Mucosa of descending colon (tissue), 3 donors: ENCODE results near the gene ZSCAN20. TPM values are rescaled to one million over a fixed set of nuclear protein-coding genes. Genes with fewer than 3 reads are reported as not detected.

ENCODE experiments used
- ATAC-seq: fragments of 200-7000 bp; cut with Tn5 transposase; one replicate; pipeline ENCODE4 v1.9.1; 2020; ENCODE audit warnings: mild to moderate bottlenecking, moderate library complexity
- DNase-seq, 3 donors: peaks; one replicate each; pipeline ENCODE4 v3.0.0-alpha.2; 2020
- H3K36me3 ChIP-seq: fragments of 200-600 bp; one replicate; pipeline ENCODE4 v1.8.0; 2021; ENCODE audit warnings: low read depth, mild to moderate bottlenecking
- H3K4me1 ChIP-seq: fragments of 200-600 bp; one replicate; pipeline ENCODE4 v1.8.0; 2021; ENCODE audit warnings: low read depth, mild to moderate bottlenecking
- H3K4me3 ChIP-seq: fragments of 200-600 bp; one replicate; pipeline ENCODE4 v1.8.0; 2021; ENCODE audit warnings: mild to moderate bottlenecking
- H3K9me3 ChIP-seq: fragments of 200-600 bp; one replicate; pipeline ENCODE4 v1.8.0; 2021; ENCODE audit warnings: mild to moderate bottlenecking
- CTCF ChIP-seq: fragments of 200-600 bp; IDR thresholded peaks from one replicate; pipeline ENCODE4 v1.8.0; 2022; ENCODE audit warnings: antibody characterized with exemption, mild to moderate bottlenecking
- intact Hi-C, 2 donors: fragments of 100-400 bp; cut with DNase I in 1 of 2; cut with micrococcal nuclease in 1 of 2; formaldehyde crosslinking; loops; one replicate each; pipeline versions ENCODE4 v1.11.0 to v1.11.1; 2022; cut with DNase I, micrococcal nuclease
- total RNA-seq, 3 donors: library from RNA; stranded (reverse); fragmentation: NEBNext Ultra II Directional in 2 of 3; extraction: Animal tissue kit (Norgen Biotek cat#: 25700) in 2 of 3; gene quantifications; one replicate each; pipeline versions ENCODE4 v1.2.1 to v1.2.4, GENCODE V29; 2021 to 2023
- donor health status: DM: no; HTN: no; CAD: no; lungs with moderate emphysema.
- donor health status: DM: no; HTN: no; CAD: no.
- donor health status: DM: no; HTN: yes; CAD: no.

The ZSCAN20 gene
- total RNA-seq, 3 donors from 2014 or later: 4.3 to 8.8 (median 5.7) TPM

- ATAC-seq (peak; percentile 68), DNase-seq (peak in 2 of 3 donors; percentile 76 to 84)
- Histone ChIP-seq H3K9me3 (no peaks in the 10 kb centered on the region), H3K4me3 (no peak overlapping the region), H3K36me3 (no peaks in the 10 kb centered on the region), H3K4me1 (no peaks in the 10 kb centered on the region)
- intact Hi-C loops: loop anchor here in 1 of 2 donors (5.0 kb wide), 1 partner anchor 173 kb away; no protein-coding TSS in a partner anchor
- peak; percentile 45 for TF ChIP-seq CTCF
Measured at GRCh38 chr1:33470495-33471012, 1.9 kb upstream of the ZSCAN20 start.

- TF ChIP-seq CTCF: no peak
- Histone ChIP-seq H3K36me3 (no peaks in the 10 kb centered on the region), H3K4me1 (no peaks in the 10 kb centered on the region), H3K9me3 (no peaks in the 10 kb centered on the region), H3K4me3 (no peak overlapping the region)
- ATAC-seq (no peak), DNase-seq (no peak)
- intact Hi-C loops: loop anchor here in 1 of 2 donors (5.0 kb wide), 1 partner anchor 174 kb away; no protein-coding TSS in a partner anchor
Measured at GRCh38 chr1:33471416-33471815, 1.0 kb upstream of the ZSCAN20 start.

GRCh38 chr1:33473900-33474299 is 1.5 kb downstream of the ZSCAN20 start:
- Histone ChIP-seq H3K9me3 (no peaks in the 10 kb centered on the region), H3K4me3 (no peak overlapping the region), H3K4me1 (no peaks in the 10 kb centered on the region), H3K36me3 (no peaks in the 10 kb centered on the region)
- ATAC-seq: no peak
- no peak for DNase-seq
- intact Hi-C loops: loop anchor here in 1 of 2 donors (5.0 kb wide), 1 partner anchor 177 kb away; no protein-coding TSS in a partner anchor
- no peak for TF ChIP-seq CTCF

- intact Hi-C loops: no loop called here
- ATAC-seq (no peak), DNase-seq (no peak)
- Histone ChIP-seq H3K4me1 (no peaks in the 10 kb centered on the region), H3K4me3 (no peak overlapping the region), H3K9me3 (no peaks in the 10 kb centered on the region), H3K36me3 (no peaks in the 10 kb centered on the region)
- TF ChIP-seq CTCF: no peak
Measured at GRCh38 chr1:33477451-33477850, 5.0 kb downstream of the ZSCAN20 start.

GRCh38 chr1:33482412-33482811 is 10.0 kb downstream of the ZSCAN20 start:
- ATAC-seq (no peak), DNase-seq (no peak)
- Histone ChIP-seq H3K4me1 (no peaks in the 10 kb centered on the region), H3K4me3 (no peak overlapping the region), H3K36me3 (no peaks in the 10 kb centered on the region), H3K9me3 (no peaks in the 10 kb centered on the region)
- no peak for TF ChIP-seq CTCF
- intact Hi-C loops: no loop called here

- no peak overlapping the region for H3K4me3 ChIP-seq
- intact Hi-C loops: no loop called here
- DNase-seq (no peak), ATAC-seq (no peak)
- no peak for TF ChIP-seq CTCF
- H3K36me3 ChIP-seq: peaks cover 3% of the 10 kb centered on the region
- no peaks in the 10 kb centered on the region for H3K4me1 ChIP-seq
- H3K9me3 ChIP-seq: peaks cover 10% of the 10 kb centered on the region
Measured at GRCh38 chr1:33488624-33489023, 16.2 kb downstream of the ZSCAN20 start.
